ENCODE data around the gene NCOA3. TPM values are rescaled to one million over a fixed set of nuclear protein-coding genes. Genes with fewer than 3 reads are reported as not detected.

NCOA3 gene
- total and polyA plus RNA-seq, 2 experiments from 2014 or later = 6.7 to 25.8 TPM

- H3F3A ChIP-seq (replicated peaks; ENCODE audit: low read depth) = no peaks in the 10 kb centered on the region
- H3K79me2 ChIP-seq (replicated peaks; ENCODE audit: insufficient read depth) = peaks cover 47% of the 10 kb centered on the region
- DNase-seq (ENCODE audit: low spot score) (no peak), ATAC-seq (no peak)
- H3K27me3 ChIP-seq (ENCODE audit: insufficient read depth) = no peaks in the 10 kb centered on the region
- no peaks in the 10 kb centered on the region for H3K27me3 Mint-ChIP-seq (ENCODE audit: insufficient read depth, low read depth, poor library complexity)
- H3K4me3 ChIP-seq = no peak overlapping the region
- peaks cover 34% of the 10 kb centered on the region for H3K4me1 ChIP-seq (ENCODE audit: insufficient read depth)
- H3K9me2 ChIP-seq (ENCODE audit: insufficient read depth) = no peaks in the 10 kb centered on the region
- no peak overlapping the region for H3K4me3 Mint-ChIP-seq
- no peaks in the 10 kb centered on the region for H4K20me1 ChIP-seq (replicated peaks; ENCODE audit: insufficient read depth)
- H3K4me1 Mint-ChIP-seq = peaks cover 37% of the 10 kb centered on the region
- TF ChIP-seq ZNF331 (CRISPR knock-in tag; IDR thresholded peaks at IDR 0.05; ENCODE audit: low read depth) = no peak
- no peak for TF ChIP-seq JUNB (IDR thresholded peaks at IDR 0.05; ENCODE audit: unreplicated experiment)
- TF ChIP-seq EZH2 (IDR thresholded peaks at IDR 0.05; ENCODE audit: low read depth, unreplicated experiment) = no peak
- TF ChIP-seq, protein P1, sequence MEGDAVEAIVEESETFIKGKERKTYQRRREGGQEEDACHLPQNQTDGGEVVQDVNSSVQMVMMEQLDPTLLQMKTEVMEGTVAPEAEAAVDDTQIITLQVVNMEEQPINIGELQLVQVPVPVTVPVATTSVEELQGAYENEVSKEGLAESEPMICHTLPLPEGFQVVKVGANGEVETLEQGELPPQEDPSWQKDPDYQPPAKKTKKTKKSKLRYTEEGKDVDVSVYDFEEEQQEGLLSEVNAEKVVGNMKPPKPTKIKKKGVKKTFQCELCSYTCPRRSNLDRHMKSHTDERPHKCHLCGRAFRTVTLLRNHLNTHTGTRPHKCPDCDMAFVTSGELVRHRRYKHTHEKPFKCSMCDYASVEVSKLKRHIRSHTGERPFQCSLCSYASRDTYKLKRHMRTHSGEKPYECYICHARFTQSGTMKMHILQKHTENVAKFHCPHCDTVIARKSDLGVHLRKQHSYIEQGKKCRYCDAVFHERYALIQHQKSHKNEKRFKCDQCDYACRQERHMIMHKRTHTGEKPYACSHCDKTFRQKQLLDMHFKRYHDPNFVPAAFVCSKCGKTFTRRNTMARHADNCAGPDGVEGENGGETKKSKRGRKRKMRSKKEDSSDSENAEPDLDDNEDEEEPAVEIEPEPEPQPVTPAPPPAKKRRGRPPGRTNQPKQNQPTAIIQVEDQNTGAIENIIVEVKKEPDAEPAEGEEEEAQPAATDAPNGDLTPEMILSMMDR (conservative IDR thresholded peaks at IDR 0.05; ENCODE audit: low read depth in 2 of 2) = no peak
- TF ChIP-seq POLR2AphosphoS5 (IDR thresholded peaks at IDR 0.05; ENCODE audit: low read depth) = no peak
- TF ChIP-seq, protein P2, sequence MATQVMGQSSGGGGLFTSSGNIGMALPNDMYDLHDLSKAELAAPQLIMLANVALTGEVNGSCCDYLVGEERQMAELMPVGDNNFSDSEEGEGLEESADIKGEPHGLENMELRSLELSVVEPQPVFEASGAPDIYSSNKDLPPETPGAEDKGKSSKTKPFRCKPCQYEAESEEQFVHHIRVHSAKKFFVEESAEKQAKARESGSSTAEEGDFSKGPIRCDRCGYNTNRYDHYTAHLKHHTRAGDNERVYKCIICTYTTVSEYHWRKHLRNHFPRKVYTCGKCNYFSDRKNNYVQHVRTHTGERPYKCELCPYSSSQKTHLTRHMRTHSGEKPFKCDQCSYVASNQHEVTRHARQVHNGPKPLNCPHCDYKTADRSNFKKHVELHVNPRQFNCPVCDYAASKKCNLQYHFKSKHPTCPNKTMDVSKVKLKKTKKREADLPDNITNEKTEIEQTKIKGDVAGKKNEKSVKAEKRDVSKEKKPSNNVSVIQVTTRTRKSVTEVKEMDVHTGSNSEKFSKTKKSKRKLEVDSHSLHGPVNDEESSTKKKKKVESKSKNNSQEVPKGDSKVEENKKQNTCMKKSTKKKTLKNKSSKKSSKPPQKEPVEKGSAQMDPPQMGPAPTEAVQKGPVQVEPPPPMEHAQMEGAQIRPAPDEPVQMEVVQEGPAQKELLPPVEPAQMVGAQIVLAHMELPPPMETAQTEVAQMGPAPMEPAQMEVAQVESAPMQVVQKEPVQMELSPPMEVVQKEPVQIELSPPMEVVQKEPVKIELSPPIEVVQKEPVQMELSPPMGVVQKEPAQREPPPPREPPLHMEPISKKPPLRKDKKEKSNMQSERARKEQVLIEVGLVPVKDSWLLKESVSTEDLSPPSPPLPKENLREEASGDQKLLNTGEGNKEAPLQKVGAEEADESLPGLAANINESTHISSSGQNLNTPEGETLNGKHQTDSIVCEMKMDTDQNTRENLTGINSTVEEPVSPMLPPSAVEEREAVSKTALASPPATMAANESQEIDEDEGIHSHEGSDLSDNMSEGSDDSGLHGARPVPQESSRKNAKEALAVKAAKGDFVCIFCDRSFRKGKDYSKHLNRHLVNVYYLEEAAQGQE (IDR thresholded peaks at IDR 0.05; ENCODE audit: unreplicated experiment) = no peak
- no peak for TF ChIP-seq ZNF114 (CRISPR knock-in tag; IDR thresholded peaks at IDR 0.05)
- TF ChIP-seq ETS1 (IDR thresholded peaks at IDR 0.05) = no peak
- TF ChIP-seq, protein P3, sequence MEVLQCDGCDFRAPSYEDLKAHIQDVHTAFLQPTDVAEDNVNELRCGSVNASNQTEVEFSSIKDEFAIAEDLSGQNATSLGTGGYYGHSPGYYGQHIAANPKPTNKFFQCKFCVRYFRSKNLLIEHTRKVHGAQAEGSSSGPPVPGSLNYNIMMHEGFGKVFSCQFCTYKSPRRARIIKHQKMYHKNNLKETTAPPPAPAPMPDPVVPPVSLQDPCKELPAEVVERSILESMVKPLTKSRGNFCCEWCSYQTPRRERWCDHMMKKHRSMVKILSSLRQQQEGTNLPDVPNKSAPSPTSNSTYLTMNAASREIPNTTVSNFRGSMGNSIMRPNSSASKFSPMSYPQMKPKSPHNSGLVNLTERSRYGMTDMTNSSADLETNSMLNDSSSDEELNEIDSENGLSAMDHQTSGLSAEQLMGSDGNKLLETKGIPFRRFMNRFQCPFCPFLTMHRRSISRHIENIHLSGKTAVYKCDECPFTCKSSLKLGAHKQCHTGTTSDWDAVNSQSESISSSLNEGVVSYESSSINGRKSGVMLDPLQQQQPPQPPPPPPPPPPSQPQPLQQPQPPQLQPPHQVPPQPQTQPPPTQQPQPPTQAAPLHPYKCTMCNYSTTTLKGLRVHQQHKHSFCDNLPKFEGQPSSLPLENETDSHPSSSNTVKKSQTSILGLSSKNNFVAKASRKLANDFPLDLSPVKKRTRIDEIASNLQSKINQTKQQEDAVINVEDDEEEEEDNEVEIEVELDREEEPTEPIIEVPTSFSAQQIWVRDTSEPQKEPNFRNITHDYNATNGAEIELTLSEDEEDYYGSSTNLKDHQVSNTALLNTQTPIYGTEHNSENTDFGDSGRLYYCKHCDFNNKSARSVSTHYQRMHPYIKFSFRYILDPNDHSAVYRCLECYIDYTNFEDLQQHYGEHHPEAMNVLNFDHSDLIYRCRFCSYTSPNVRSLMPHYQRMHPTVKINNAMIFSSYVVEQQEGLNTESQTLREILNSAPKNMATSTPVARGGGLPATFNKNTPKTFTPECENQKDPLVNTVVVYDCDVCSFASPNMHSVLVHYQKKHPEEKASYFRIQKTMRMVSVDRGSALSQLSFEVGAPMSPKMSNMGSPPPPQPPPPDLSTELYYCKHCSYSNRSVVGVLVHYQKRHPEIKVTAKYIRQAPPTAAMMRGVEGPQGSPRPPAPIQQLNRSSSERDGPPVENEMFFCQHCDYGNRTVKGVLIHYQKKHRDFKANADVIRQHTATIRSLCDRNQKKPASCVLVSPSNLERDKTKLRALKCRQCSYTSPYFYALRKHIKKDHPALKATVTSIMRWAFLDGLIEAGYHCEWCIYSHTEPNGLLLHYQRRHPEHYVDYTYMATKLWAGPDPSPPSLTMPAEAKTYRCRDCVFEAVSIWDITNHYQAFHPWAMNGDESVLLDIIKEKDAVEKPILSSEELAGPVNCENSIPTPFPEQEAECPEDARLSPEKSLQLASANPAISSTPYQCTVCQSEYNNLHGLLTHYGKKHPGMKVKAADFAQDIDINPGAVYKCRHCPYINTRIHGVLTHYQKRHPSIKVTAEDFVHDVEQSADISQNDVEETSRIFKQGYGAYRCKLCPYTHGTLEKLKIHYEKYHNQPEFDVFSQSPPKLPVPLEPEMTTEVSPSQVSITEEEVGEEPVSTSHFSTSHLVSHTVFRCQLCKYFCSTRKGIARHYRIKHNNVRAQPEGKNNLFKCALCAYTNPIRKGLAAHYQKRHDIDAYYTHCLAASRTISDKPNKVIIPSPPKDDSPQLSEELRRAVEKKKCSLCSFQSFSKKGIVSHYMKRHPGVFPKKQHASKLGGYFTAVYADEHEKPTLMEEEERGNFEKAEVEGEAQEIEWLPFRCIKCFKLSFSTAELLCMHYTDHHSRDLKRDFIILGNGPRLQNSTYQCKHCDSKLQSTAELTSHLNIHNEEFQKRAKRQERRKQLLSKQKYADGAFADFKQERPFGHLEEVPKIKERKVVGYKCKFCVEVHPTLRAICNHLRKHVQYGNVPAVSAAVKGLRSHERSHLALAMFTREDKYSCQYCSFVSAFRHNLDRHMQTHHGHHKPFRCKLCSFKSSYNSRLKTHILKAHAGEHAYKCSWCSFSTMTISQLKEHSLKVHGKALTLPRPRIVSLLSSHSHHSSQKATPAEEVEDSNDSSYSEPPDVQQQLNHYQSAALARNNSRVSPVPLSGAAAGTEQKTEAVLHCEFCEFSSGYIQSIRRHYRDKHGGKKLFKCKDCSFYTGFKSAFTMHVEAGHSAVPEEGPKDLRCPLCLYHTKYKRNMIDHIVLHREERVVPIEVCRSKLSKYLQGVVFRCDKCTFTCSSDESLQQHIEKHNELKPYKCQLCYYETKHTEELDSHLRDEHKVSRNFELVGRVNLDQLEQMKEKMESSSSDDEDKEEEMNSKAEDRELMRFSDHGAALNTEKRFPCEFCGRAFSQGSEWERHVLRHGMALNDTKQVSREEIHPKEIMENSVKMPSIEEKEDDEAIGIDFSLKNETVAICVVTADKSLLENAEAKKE (CRISPR knock-in tag; IDR thresholded peaks at IDR 0.05) = no peak
- no peak for TF ChIP-seq NANOG (IDR thresholded peaks at IDR 0.05; ENCODE audit: borderline replicate concordance)
- TF ChIP-seq EZH2phosphoT487 (IDR thresholded peaks at IDR 0.05; ENCODE audit: unreplicated experiment) = no peak
- TF ChIP-seq CREB1 (CRISPR knock-in tag; IDR thresholded peaks at IDR 0.05; ENCODE audit: low read depth) = no peak
- H3K36me3 ChIP-seq (ENCODE audit: insufficient read depth) = no peaks in the 10 kb centered on the region
- no peak overlapping the region for H3K4me2 ChIP-seq
- H3K27ac Mint-ChIP-seq = no peak overlapping the region
- no peak overlapping the region for H3K27ac ChIP-seq (ENCODE audit: low read depth)
- no peaks in the 10 kb centered on the region for H3K36me3 Mint-ChIP-seq (ENCODE audit: low read depth)
- H3K9me3 Mint-ChIP-seq = no peaks in the 10 kb centered on the region
- no peak overlapping the region for H2AFZ ChIP-seq
Measured at GRCh38 chr20:47583551-47583950, 81.9 kb downstream of the NCOA3 start.

All from GM23338 (cell line).